HS-27A (cell line): ENCODE results near the gene CPLX1.
"Not testable (repeated sequence)": the region's sequence is repeated elsewhere in the genome, so short reads cannot be mapped to it uniquely, and the experiment has no call there.

Experiments used
- DNase-seq: peaks from one replicate; pipeline ENCODE4 v3.0.0-alpha.2; 2012; ENCODE audit warnings: low read depth, missing footprints

Gene CPLX1

DNA sequence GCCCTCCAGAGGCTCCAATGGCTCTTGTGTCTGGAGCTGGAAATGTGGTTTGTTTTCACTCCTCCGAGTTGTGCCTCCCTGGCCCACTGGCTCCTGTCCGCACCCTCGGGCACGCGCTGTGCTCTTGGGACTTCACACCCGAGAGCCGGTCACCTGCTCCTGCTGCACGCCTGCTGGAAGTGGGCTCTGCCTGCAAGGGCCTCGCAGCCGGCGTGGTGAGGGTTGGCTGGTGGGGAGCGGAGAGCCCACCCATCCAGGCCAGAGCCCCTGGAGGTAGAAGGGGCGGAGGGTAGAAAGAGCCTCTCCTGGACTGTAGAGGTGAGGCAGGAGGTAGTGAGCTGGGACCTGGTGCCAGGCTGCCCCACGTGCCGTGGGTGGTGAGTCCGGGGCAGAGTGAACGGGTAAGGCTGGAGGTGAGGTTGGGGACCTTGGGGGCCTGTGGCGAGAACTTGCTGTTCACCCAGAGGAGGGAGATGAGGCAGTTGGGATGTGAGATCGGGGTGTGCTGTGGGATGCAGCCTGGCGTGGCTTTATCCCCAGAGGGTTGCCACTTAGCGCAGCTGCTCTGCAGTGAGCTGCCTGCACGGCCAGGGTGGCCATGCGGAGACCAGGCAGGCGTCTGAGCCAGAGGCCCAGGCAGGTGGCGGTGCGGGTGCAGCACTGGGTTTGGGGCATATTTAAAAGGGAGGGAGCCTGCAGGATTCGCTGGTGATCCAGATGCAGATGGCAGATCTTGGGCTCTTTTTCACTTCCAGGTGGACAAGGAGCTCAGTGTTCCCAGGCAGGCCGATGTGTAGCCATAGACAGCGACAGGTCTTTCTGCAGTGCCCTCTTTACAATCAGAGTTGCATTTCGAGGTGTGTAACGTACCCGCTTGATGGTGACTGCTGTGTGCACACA lies 71.5 kb downstream of the CPLX1 start:
- no peak for DNase-seq

DNA sequence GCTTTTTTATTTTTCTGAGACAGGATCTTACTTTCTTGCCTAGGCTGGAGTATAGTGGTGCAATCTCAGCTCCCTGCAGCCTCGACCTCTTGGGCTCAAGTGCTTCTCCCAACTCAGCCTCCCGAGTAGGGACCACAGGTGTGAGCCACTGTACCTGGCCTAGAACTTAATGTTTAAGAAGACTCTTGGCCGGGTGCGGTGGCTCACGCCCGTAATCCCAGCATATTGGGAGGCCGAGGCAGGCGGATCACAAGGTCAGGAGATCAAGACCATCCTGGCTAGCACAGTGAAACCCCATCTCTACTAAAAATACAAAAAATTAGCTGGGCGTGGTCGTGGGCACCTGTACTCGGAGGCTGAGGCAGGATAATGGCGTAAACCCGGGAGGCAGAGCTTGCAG lies 72.7 kb downstream of the CPLX1 start:
- not testable (repeated sequence) for DNase-seq

DNA sequence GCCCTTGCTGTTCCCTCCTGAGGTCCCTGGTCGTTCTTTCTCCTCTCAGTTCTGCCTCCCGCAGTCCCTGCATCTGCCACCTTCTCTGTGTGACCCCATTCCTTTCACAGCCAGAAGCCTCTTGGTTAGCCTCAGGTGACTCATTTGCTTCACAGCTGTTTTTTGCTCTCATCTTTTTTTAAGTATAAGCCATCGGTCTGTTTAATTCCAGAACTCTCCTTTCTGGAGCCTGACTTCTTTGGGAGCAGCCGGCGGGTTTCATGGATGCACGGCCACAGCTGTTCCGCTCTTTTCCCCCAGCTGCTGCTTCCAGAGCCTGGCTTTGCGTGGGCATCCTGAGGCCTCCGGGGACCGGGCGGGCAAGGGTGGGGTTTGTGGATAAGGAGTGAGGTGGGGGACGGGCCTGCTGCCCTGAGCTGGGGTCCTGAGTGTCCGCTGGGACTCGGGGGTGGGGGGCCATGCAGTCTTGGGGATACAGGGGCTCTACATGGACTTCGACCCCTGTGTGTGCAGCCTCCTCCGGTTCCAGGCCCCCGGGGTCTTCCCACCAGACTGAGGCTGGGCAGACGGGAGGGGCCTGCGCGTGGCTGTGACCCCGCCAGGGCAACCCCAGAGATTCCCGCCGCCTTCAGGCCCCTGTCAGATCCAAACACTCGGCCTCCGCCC lies 73.6 kb downstream of the CPLX1 start:
- DNase-seq, result no peak

DNA sequence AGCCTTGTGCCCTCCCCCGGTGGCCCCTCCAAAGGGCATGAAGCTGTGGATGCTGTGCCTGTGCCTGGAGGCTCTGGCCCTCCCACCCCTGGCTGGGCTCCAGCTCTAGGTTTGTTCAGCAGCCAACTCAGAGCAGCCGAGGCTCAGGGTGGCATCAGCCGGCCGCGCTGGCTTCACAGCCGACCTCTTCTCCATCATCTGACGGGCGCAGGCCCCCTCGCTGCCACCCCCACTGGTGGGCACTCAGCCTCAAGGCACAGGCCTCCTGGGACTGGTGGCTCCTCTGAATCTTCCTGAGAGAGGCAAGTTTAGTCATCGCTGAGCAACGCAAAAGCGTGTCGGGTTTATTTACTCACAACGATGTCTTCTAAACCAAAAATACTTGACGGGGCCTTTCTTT lies 74.3 kb downstream of the CPLX1 start:
- DNase-seq, result no peak

DNA sequence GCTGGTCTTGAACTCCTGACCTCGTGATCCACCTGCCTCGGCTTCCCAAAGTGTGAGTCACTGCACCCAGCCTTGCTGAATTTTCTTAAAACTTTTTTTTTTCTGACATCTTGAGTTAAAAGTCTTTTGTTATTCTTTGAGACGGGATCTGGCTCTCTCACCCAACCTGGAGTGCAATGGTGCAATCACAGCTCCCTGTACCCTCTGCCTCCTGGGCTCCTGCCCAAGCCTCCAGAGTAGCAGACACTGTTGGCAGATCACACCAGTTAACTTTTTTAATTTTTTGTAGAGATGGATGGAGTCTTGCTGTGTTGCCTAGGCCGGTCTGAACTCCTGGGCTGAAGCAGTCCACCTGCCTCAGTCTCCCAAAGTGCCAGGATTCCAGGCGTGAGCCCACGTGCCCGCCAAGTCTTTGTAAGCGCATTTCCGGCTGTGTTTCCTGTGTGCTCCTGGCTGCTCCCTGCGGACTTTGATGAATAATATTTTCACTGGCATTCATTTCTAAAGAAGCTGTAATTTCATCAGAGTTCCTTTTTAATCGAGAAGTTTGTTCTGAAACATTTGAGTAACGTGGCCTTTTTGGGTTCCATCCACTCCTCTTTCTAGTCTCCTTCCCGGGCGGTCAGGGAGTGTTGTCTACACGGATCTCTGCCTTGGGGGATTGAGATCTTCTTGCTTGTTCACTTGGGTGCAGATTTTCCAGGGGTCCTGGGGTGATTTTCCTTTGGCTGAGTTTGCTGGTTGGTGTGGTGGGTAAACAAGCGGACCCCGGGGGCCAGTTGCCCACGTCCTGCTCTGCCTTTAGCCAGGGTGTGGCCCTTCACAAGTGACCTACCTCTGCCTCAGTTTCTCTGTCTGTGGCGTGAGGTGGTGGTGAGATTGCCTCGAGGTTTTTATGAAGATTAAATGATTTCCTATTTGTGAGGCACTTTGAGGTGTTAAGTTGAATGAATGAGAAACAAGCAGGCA lies 75.9 kb downstream of the CPLX1 start:
- no peak for DNase-seq

DNA sequence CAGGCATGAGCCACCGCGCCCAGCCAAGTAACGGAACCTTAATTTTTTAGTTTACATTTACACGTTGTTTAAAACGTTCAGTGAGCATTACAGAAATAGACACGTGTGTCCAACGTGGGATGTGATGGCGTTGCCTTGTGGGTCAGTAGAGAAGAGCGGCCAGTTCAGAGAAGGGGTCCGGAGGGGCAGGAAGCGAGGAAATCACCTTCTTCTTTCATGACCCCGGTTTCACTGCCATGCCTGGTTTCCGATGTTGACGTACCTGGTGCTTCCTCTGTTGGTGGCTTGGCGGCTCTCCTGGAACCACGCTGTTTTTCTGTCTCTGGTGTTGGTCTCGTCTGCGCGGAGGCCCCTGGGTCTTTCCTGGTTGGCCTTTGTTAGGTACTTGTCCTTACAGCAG lies 77.5 kb downstream of the CPLX1 start:
- no peak for DNase-seq

DNA sequence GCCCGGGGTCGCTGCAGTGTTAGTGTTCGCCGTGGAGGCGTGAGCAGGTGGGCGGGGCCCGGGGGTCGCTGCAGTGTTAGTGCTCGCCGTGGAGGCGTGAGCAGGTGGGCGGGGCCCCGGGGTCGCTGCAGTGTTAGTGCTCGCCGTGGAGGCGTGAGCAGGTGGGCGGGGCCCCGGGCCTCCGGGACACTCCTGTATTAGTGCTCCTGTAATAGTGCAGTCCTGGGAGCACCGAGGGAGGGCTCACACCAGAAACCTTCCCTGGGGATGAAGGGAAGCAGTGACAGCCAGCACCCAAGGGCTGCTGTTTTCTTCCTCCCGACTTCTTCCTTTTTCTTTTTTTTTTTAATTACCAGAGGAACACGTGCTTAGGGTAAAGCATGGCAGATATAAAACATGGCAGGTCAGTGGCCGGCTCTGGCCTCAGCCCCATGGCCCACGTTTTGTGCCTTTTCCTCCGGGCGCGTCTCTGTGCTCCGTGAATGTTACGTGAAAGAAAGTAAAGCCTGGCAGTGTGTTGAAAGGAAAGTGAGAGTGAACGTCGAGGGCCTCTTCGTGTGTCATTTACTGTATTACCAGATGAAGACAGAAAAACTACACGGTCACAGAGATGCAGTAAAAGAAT lies 78.3 kb downstream of the CPLX1 start:
- no peak for DNase-seq

DNA sequence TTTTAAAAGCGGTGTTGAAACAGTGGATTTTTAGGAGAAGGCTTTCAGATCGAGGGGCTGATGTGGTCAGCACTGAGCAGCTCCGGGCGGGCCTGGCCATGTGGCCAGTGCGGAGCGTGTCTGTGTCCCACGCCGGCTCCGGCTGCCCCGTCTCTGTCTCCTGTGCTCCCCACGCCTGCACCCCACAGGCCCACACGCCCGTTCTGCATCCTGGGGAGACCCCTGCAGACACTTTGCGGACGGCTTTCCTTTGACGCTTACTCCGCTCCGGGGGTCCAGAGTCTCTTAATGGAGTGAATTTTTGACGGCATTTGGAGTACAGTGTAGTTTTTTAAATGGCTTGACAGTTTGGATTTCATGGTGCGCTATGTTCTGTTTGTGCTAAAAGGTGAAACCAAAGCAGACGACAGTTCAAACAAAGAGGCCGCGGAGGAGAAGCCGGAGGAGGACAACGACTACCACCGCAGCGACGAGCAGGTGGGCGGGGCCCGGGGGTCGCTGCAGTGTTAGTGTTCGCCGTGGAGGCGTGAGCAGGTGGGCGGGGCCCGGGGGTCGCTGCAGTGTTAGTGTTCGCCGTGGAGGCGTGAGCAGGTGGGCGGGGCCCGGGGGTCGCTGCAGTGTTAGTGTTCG lies 81.6 kb downstream of the CPLX1 start:
- no peak for DNase-seq

DNA sequence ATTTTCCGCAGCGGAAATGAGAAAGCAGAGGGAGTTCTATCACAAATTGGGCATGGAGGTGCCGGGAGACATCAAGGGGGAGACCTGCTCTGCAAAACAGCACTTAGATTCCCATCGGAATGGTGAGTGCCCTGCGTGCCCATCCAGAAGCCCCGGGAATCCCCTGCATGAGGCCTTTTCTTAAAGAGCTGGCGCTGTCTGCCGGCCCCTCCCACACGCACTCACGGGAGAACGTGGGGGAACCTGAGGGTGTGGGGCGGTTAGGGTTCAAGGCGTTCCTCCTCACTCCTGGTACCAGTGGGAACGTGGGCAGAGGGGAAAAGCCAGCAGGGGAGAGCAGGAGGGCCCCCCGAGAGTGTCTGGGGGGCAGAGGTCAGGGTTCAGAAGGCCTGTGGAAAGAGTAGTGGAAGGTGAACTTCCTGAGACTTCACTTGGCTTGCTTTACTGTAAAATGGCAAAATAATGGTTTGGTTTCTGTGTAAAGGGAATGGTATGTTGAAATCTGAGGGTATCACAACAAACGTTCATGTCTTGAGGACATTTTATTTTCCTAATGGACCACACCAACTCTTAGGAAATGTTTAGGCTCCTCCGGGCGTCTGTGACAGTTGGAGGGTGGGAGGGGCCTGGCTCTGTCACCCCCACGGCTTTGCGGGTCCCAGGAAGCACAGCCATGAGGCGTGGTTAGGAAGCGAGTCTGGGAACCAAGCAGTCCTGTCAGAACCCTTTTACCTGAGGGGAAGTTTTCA lies 82.3 kb downstream of the CPLX1 start:
- DNase-seq, result no peak

DNA sequence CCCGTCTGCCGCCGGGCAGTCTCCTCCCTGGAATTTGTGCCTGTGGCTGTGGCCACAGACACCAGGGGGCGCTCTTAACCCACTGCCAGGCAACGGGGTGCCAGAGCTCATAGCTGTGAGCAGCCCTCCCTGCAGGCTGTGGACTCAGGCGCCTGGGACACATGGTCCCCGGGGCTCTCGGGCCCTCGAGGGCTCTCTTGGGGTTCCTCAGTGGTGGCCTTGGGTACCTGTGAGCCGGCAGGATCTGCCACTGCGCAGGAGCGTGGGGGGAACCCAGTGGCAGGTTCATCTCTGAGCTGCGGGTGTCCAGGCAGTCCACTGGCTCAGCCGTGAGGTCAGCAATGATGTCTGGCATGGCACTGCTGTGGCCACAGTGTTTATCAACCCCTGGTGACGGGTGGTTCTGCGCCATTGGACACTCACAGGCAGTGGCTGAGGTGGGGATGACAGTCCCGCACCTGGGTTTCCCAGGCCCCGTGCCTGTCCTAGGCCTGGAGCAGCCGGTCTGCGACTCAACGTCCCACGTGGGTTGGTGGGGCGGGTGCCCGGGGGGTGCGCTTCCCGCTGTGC lies 83.1 kb downstream of the CPLX1 start:
- DNase-seq, result no peak

DNA sequence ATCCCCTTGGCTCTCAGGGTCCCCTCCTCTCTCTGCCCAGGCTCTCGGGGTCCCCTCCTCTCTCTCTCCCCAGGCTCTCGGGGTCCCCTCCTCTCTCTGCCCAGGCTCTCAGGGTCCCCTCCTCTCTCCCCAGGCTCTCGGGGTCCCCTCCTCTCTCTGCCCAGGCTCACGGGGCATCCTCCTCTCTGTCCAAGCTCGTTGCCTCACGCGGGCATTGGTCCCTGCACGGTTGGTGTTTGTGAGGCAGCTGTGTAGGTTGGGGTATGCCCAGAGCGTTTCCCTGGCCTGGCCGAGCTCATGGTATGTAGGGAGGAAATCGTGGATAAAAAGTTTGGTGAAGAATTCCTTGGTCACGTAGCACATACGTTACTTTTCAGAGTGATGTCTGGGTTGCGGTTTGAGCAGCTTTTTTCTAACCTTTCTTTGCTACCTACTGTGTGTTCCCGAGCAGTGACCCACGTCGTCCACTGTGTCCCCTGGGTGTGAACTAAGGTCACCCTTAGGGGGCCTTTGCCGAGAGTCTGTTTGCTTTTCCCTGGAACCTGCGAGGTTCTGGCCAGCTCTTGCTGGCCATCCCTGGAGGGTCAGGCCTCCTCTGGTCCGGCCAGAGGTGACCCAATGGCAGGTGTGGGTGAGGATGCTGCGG lies 83.7 kb downstream of the CPLX1 start:
- no peak for DNase-seq

DNA sequence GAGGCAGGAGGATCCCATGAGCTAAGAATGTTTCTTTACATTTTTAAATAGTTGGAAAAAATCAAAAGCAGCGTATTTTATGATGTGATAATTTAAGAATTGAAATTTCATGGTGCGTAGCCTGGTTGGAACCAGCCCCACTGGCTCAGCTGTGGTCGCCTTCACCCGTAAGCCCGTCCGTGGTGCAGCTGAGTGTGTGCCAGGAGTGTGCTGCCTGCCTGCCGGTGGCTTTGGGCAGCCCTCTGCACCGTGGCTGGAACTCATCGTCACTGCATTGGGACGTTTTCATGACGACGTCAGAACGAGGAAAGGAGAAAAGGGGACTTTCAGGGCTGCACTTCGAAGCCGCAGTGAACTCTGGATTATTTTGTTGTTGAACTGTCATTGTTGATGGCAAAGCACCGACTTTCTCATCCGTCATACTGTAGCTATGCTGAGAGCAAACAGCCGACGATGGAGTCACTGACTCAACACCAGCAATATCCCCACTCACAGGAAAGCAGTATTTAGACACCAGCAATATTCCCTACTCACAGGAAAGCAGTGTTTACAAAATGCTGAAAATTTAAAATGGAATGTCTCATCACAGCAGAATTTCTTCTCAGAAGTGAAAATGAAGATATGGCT lies 85.2 kb downstream of the CPLX1 start:
- DNase-seq, result no peak

DNA sequence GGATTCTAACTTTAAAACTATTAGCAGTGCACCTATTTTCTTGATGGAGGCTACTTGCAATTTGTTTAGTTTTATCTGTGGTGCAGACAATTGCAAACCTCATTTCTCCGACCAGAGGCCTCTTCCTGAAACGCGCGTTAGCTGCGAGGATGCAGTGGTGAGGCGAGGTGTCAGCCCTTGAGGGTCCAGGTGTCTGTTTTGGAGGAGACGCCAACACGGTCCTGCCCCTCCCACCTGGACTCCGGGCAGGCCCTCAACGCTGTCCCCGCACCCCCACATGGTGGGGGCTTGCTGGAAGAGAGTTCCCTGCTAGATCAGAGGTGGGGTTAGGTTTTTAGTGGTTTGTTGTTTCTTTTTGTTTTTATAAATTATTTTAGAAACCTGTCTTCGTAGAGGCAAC lies 85.9 kb downstream of the CPLX1 start:
- DNase-seq, result no peak

DNA sequence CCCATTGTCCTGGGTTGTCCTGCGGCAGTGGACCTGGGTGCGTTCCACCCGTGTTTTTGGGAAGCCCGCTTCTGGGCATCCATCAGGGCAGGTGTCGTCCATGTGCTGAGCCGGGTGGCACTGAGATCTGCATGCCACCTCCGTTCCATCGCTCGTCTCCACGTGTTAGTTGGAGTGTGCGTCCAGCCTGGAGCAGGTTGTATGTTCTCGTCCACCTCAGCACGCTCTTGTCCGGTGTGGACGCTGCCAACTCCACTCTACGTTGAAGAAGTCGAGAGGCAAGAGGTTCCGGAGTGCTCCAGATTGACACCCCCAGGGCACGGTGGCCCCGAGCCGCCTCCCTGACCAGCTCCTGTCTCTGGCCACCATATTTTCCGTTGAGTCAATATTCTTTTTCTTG lies 86.4 kb downstream of the CPLX1 start:
- no peak for DNase-seq

DNA sequence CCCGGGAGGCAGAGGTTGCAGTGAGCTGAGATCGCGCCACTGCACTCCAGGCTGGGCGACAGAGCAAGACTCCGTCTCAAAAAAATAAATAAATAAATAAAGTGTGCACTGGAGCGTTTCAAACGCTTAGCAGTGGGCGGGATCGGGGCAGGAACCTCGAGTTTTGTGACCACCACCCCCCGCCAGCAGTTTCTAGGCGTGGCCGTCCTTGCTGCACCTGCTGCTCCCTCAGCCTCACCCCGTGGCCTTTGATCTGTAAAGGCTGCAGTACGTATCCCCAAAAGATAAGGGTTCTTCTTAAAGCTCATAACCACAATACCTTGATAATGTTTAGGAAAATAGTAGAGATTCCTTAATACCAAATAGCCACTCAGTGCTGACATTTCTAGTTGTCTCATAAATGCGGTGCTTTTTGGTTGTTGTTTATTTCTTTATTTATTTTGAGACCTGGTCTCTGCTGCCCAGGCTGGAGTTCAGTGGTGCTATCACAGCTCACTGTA lies 87.1 kb downstream of the CPLX1 start:
- DNase-seq, result no peak

DNA sequence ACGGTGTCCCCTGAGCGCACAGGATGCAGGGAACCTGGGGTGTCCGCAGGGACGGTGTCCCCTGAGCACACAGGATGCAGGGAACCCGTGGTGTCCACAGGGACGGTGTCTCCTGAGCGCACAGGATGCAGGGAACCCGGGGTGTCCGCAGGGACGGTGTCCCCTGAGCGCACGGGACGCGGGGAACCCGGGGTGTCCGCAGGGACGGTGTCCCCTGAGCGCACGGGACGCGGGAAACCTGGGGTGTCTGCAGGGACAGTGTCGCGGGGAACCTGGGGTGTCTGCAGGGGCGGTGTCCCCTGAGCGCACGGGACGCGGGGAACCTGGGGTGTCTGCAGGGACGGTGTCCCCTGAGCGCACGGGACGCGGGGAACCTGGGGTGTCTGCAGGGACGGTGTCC lies 89.4 kb downstream of the CPLX1 start:
- DNase-seq, result not testable (repeated sequence)

DNA sequence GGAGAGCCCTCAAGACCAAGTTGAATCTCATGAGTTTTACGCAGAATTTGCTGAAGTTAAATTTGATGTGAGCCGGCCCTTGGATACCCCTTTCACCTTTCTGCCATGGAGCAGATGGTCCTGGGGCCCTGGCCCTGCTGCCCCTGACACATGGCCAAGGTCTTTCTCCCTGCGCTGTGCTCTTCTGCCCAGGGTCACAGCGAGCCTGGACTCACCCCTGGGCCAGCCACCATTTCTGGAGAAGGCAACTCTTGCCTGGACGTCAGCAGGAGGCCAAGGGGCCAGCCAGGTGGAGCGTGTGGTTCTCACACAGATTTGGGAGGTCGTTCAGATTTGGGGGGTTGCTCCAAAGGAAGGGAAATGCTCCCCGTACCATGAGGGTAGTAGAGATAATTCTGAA lies 90.3 kb downstream of the CPLX1 start:
- no peak for DNase-seq
